ENCODE data around the gene CUL3. TPM values are rescaled to one million over a fixed set of nuclear protein-coding genes. Genes with fewer than 3 reads are reported as not detected.

Gene CUL3
- total RNA-seq, 1 experiment from 2014 or later, result 114 TPM

DNA sequence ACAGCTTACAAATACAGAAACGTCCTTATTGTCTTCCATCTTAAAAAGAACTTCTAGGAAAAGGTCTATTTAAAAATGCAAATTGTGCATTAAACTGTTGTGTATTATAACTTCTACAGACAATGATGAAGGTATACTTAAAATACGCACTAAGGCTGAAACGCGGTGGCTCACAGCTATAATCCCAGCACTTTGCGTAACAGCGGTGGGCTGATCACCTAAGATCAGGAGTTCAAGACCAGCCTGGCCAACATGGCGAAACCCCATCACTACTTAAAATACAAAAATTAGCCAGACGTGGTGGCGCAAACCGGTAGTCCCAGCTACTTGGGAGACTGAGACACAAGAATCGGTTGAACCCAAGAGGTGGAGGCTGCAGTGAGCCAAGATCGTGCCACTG, 4.9 kb downstream of the CUL3 start:
- DNase-seq (ENCODE audit: low spot score), result no peak

DNA sequence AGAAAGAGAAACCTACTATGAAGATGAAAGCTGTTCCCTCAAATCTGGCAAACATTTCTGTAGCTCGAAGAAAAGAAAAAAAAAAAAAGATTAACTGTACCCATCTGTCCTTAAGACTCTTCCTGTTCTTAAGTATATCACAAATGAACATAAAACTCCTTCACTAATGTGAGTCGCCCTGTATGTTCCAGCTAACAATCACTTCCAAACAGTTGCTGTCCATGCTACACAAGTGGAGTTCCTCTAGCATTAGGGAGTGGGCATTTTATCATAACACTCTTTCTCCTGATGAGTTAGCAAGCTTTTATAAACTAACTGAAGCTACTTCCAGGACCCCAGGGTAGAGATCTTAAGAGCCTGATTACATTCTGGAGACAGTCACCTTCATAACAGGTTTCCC, 5.8 kb downstream of the CUL3 start:
- DNase-seq (ENCODE audit: low spot score), result no peak

DNA sequence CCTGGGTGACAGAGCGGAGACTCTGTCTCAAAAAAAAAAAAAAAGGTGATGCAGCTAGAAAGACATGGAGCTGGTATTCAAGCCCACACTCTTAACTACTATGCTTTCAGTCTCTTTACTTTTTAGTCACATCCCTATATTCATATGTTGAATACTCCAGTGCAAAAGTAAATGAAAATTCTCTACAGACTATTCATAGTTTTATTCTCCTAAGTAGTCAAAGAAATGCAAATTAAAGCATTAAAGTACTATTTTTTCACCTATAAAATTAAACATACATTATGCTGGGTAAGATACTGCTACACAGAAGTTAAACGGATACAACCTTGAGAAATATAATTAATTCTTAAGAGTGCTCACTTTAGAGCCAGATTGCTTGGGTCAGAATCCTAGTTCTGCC, 7.6 kb downstream of the CUL3 start:
- no peak for DNase-seq (ENCODE audit: low spot score)

DNA sequence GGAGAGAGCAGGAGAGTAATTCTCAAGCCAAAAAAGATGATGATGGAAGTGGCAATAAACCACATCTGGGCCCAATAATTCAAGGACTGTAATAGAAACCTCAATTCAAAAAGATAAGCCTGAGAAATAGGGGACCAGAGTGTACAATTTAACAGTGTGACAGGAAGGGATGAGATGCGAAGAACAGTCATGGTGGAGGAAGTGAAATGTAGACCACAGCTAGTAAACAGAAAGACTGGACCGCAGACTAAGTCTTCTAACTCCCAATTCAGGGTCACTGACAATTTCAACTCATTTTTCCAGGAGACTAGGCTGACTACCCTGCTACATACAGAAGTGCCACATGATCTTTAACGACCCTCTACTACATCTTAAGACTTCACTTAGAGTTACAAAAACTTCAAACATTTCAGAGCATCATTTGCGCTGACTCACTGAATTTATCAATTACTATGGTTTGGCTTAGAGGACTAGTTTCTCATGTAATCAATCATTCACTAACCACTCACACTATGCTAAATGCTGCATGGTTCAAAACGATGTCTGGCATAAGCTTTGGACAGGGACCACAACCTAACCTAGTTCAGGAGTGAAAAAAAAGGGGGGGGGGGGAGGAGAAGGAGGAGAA, 9.0 kb downstream of the CUL3 start:
- no peak for DNase-seq (ENCODE audit: low spot score)

DNA sequence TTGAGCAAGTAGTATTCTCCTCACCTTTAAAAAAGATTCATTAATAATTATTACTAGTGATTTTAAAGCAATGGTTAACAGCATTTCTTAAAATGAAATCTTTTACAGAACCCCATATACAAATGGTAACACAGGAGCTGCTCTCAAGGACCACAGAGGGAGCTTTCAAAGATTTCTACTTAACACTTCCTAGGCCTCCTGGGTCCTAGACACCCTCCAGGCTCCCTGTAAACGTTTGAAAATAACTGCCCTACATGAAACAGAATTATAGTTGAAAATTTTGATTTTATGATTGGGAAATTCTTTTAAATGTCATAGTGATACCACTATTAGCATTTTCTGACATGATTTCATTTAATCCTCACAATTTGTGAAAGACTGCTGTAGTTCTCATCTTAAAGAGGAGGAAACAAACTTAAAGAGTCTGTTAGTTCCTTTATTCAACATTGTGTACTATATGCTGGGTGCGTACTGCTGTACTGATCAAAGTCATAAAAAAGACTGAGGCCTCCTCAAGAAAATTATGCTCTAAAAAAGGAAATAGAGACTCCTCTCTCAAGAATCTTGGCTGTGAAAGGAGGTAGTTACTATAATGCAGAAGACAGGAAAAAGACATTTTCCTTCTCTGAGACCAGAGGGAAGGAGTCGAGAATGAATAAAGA, 10.6 kb downstream of the CUL3 start:
- no peak for DNase-seq (ENCODE audit: low spot score)

DNA sequence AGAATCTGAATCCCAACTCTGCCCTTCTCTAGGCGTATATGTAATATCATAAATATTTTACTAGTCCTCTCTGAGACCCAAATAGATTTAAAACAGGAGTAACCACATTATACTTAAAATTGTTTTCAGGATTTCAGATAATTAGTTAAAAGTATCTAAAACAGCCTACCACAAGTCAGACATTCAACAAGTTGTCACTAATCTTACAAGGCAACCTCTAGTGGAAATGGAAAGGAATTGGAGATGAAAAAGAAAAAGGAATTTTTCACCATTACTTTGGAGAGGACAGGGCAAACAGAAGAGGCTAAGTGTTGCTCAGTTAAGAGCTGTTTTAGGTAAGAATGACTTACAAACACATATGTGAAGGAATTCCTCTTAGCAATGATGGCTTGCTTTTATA, 11.4 kb downstream of the CUL3 start:
- DNase-seq (ENCODE audit: low spot score), result no peak

DNA sequence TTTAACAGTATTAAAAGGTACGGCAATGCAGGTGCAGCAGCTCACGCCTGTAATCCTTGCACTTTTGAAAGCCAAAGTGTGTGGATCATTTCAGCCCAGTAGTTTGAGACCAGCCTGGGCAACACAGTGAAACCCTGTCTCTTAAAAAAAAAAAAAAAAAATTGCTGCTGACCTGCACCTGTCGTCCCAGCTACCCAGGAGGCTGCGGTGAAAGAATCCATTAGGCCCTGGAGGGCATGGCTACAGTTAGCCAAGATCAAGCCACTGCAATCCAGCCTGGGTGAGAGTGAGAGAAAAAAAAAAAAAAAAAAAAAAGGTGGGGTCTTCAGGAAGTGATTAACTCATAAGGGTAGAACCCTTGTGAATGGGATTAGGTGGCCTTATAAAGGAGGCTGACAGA, 12.8 kb downstream of the CUL3 start:
- no peak for DNase-seq (ENCODE audit: low spot score)

DNA sequence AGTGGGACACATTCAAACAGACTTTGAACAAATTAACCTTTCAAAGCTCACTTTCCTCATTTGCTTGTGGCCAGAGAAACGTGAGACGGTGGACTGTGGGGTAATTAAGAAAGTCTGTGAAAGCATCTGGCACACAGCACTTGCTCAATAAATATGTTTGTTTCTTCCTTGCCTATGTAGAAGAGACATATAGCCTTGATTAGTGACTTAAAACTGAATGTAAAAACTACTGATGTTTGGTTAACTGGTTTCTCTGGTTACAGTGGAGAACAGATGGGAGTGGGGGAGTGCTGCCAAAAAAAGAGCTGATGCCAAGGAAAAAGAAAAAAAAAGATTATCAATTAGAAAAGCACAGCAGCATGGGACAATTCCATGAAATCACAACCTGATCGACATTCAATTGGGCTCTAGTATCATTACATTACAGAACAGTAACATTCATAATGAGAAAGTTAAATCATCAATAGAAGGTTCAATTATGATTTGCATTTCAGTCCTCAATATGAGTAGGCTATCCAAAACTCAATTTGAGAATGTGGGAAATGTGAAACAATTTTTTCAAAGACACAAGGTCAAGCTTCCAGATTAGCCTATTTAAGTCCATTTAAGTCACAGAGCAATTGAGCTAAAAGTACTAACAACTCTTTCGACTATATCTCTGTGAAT, 14.7 kb downstream of the CUL3 start:
- DNase-seq (ENCODE audit: low spot score), result no peak

DNA sequence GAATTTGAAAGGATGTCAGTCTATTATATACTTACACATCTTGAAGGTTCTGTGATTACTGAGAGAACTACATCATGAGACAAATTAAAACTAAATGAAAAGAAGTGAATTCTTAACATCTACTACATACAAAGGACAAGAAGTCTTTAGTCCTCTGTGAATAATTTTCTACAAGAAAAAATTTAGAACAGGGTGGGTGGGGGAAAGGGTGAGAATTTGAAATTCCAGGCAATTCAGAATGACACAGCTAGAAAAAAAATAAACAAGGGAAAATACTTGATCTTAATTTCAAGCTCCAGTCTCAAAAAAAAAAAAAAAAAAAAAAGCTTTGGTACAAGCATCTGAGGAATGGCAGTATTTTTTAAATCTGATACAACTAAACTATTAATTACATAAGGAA, 15.5 kb downstream of the CUL3 start:
- no peak for DNase-seq (ENCODE audit: low spot score)

DNA sequence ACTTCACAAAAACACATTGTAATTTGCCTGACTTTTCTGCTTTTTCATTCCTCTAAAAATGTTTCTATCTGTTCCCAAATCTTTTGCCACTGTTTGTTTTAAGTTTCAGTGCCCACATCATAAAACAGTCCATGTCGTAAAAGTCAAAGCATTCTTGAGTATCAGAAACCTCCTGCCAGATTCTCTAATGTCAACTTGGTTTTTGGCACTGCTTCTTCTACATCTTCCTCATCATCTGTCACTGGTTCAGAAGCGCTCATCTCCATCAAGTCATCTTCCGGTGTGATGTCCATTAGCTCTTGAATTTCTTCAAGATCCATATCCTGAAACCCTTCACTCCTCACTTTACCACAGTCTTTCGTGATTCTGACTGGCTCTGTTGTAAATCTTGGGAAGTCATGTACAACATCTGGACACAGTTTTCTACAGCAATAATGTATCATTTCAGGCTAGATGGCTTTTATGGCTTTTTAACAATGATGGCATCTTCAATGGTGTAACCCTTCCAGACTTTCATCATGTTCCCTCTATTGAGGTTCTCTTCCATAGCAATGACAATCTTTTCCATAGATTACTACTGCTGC, 19.6 kb downstream of the CUL3 start:
- no peak for DNase-seq (ENCODE audit: low spot score)

DNA sequence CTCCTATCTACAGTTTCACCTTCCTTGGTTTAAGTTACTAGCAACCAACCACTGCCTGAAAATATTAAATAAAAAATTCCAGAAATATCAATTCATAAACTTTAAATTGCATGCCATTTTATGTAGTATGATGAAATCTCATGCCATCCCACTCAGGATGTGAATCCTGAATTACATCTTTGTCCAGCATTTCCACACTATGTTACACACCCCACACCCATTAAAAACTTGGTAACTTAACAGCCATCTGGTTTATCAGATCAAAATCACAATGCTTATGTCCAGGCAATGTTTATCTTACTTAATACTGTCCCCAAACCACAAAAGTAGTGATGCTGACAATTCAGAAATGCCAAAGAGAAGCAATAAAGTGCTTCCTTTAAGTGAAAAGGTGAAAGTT, 21.6 kb downstream of the CUL3 start:
- DNase-seq (ENCODE audit: low spot score), result no peak

DNA sequence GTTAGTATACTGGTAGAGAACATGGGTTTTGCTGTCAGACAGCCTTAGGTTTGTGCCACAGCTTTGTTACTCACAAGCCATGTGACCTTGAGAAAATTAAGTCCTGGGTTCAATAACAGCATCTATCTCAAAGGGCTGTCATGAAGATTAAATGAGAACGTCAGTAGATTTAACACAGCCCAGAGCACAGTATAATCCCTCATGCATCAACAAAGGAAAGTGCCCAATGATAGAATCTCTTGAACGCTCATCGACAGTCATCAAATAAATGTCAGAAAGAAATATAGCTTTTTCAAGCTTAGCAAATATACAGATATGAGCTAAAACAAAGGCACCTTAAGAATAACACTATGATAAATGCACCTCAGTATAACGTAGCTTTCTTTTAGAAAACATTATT, 22.3 kb downstream of the CUL3 start:
- DNase-seq (ENCODE audit: low spot score), result no peak

DNA sequence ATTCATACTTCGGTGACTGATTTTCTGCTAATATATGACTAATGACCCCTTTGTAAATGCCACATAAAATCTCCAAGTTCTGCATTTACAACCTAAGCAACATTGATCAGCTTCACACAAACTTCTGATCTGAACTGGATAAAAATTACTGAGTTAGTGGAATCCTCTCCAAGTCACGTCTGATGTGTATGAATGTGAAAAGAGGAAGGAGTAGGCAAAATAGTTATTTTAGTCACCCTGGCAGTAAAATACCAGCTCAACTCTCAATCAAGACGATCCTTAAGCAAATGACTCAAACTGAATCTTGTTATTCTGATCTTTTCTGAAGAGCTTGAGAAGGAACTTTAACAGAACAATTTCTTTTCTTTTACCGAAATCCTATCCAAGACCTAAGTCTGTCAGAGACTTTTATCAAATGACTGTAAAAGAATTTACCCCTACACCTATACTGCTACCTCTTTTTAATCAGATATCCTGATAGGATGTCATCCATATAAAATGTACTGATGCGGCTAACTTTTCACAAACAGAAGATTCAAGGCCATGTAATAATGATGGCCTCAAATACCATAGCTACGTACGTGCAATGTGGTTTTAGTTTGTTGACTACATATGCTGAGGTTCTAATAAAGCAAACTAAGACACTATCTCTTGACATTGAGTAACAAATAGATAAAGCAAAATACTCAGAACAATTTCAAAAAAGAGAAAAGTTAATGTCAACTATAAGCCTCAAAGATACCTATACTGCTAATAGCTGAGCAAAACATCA, 23.7 kb downstream of the CUL3 start:
- DNase-seq (ENCODE audit: low spot score), result no peak

DNA sequence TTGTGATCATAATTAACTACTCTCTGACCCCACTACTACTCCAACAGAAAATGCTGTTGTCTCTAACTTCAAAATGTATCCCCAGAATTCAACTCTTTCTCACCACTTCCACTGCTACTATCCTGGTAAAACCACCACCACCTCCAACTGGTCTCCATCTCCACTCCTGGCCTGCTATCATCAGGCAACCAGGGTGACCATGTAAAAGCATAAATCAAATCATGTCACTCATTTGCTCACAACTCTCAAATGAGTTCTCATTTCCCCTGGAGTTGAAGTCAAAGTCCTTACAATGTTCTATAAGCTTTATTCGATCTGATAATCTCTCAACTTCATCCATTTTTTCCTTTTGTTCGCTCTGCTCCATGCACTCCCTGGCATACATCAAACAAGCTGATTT, 24.6 kb downstream of the CUL3 start:
- no peak for DNase-seq (ENCODE audit: low spot score)

DNA sequence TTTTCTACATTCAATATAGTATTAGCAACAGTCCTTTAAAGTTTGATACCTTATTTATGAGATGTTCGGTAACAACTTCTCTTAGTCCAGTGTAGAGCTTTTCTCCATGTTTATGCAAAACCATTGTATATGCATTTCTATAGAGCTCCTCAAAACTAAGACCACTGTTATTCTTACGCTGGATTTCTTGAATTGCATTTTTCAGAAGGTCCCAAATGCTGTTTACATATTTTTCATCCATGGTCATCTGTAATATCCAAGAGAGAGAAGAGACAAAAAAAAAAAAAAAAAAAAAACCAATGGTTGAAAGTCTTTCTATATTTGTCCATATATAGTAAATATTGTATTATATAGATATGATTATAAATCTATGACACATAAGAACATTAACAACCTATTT, 27.6 kb downstream of the CUL3 start:
- no peak for DNase-seq (ENCODE audit: low spot score)

DNA sequence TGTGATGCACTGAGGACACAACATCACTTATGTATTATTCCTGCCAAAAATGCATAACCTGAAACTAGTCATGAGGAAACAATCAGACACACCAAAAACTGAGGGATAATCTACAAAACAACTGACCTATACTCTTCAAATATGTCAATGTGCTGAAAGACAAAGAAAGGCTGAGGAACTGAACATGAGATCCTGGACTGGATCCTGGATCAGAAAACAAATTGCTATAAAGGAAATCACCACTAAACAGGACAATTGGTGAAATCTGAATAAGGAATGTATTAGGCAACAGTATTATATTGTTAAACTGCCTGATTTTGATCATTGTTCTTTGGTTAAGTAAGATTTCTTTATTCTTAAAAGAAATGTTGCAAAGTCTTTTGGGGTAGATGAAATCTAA, 28.8 kb downstream of the CUL3 start:
- DNase-seq (ENCODE audit: low spot score), result no peak

DNA sequence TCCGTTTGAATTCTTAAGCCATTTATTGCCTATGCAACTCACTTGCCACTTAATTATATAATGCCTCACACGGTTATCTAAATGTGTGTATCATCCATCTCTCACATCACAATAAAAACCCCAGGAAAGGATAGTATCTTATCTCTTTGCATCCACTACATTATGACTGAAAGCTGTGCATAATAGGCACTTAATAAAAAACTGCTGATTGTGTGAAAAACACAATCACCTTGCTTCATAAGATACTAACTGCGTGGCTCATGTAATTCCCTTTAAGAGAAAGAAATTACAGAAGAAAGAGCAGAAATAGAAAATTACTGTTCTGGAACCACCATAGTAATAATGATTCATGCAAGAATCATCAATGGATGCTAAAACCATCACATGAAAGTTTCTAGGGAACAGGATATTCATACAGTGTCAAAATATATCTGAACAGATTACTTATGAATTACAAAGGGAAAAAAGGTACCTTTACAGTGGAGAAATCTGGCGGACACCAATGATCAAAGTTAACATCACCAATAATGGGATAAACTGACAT, 29.3 kb downstream of the CUL3 start:
- DNase-seq (ENCODE audit: low spot score), result no peak

DNA sequence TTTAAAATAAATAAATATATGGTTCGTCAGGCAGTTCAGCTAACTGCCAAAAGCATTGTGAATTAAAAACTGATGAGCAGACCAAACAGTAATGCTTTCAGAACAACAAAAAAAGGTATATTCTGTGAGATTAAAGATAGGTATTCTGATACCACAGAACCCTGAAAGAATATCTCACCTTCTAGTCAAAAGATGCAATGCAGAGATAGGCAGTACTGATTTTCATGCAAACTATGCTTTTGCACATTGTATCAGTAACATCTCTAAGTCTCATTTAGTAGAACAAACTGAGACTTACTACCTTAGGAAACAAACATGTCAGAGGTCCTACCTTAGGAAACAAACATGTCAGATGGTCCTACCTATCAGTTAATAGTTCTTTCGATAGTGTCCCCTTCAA, 32.4 kb downstream of the CUL3 start:
- no peak for DNase-seq (ENCODE audit: low spot score)

DNA sequence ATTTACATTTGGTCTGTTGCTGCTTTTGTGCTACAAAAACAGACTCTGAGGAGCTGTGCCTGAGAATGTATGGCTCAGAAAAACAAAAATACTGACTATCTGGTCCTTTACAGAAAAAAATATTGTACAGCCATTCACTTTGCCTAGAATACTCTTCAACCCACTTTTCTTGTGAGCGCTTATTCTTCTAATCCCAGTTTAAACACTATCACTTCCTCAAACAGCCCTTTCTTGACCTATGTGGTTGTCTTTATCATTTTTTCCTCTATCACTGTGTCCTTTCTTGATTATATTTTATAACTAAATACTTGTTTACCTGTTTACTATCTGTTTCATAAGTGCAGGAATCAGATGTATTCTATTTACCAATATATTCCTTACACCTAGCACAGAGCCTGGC, 33.5 kb downstream of the CUL3 start:
- no peak for DNase-seq (ENCODE audit: low spot score)

DNA sequence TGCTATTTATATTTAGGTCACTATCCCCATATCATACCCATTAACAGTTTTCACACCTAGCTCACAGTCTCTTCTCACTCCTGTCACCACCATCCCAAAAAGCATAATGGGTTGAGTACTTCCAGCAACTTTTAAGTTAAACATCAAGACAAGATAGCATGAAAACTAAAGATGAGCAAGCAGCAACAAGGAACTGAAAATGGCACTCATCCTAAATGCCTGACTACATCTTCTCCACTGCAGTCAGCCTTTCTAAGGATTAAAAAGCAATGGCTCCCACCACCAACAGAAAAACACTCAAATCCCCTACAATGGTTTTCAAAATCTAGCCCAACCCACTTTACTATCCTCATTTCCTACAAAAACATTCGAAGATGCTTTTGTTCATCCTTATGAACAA, 38.2 kb downstream of the CUL3 start:
- DNase-seq (ENCODE audit: low spot score), result no peak

DNA sequence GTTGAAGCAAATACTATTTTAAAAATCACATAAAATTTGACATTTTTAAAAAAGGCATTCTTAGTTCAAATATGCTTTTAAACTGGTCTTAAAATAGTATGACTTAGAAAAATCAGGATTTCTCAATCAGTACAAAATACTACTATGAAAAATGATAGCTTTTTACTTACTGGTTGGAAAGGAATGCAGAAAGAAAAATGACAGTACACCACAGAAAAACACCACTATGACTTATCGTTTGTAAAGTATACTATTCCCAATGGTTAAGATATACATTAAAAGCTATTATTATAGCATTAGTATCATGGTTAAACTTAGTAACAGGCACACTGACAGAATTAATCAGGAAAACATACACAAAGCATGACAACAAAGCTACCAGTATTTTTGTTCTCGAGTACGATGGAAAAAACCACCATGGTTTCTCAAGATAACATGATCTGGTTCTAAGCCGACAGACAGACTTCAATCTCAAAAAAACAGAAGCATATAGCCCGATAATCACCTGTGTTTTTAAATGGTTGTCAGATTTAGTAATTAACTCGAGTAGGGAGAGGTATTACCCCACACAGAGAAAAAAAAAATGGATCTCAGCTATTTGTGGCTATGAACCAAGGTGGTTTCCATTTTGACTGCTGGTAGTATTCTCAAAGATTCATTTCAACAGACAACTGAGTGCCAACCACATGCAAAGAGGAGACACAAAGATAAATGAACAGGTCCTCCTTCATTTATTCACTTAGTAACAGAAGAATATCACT, 39.1 kb downstream of the CUL3 start:
- no peak for DNase-seq (ENCODE audit: low spot score)
